Activated T-cell treated with anti-CD3 and anti-CD28 coated beads for 24 hours (primary cell): ENCODE measurements around the gene NPPC.

Experiments
- DNase-seq: peaks from one replicate; pipeline ENCODE4 v3.0.0-alpha.2; 2020; ENCODE audit warnings: low read depth

The NPPC gene

DNA sequence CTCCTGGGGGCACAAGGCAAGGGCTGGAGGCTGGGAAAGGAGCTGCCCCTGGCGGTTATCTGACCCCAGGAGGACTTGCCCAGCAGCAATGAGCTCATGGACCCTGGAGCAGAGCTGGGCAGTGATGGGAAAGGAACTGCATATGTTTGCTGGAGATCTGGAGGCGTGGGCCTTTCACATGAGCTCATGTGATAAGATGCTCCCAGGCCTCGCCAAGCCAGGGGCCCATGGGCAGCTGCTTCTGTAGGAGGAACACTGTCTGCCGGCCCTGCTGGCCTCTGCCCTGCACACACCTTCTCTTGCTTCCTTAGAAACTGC is 9.0 kb upstream of the NPPC start:
- no peak for DNase-seq

DNA sequence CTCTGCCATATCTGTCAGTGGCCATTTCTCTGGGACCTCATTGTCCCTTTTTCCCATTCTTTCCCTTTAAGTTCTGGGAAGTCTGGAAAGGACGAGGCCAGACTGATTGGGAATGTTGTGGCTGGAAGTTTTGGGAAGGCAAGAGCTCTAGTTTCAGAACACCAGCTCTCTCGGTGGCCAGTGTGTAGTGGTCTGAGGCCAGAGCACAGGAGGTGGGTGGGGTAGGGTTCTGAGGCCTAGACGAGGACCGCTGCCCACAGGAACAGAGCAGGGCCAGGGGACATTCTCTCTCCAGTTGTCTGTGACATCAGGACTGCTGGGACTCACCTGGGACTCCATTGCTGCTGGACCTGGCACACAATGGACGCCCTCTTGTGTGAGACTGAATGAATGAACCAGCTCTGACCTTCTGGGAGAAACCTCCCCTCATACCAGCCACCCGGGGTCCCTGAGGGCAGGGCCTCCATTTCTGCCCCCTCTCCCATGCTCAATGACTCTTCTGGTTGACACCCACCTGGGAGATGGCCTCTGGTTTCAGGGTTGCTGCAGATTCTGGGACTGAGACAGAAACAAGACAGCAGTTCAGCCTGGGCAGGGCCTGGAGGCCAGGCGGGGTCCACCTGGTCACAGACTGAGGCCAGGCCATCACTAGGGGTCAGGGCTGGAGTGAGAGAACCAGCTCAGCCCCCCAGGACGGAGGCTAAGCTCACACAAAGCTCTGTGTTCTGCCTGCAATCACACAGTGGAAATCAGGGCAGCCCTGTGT is 8.4 kb upstream of the NPPC start:
- DNase-seq = no peak

DNA sequence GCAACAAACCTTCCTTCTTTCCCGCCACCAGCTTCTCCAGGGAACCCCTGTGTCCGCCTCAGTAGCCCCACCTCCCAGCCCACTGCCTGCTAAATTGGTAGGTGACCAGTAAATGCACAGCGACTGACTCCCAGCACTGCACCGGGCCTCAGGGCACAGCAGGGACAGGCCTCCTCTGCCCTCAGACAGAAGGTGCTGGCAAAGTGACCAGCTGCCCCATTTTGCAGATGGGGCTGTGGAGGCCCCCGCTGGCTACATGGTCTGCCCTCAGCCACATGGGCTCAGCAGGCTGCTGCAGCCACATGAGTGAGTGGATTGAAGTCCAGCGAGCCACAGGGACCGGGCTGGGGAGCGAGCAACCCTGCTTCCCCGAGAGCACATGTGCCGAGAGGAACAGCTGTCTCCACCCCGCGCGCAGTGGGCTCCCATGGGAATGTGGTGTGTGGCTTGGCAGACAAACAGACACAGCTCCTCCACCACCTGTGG is 7.8 kb upstream of the NPPC start:
- DNase-seq = no peak

DNA sequence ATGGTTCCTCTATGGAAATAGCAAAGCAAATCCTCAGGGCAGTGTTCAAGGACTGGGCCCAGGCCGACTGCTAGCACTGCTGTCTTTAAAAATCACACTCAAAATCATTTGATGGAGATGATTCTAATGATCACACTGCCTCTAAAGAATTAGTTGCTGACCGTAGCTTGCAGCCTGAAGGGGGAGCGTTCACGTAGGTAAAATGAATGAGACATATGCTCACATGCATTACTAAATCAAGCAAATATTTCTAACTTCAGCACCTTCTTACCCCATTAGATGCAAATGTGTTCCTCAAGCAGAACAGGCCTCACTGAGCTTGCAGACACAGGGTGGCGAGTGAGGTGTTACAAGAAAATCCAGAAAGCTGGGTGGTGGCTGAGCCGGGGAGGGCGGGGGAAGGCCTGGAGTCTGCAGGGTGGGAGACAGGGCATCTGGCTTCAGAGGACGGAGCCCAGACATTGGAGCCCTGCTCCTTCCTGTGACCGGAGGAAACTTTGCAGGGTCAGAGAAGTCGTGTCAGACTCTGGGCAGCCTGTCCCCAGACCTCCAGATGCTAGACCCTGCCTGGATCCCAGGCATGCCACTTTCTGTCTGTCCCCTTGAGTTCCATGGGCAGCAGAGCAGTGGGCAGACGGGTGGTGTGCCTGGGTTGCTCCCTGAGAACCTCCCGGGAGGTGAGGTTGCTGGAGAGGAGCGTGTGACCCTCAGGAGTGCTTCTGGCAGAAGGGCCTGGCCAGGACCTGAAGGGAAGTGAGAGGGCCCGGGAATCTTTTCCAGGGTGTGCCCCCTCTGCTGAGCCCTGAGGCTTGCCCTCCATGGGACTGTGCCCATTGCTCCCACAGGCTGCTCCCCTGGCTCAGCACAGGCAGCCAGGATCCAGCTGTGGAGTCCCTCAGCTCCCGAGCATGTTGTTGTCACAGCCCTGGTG is 7.1 kb upstream of the NPPC start:
- no peak for DNase-seq

DNA sequence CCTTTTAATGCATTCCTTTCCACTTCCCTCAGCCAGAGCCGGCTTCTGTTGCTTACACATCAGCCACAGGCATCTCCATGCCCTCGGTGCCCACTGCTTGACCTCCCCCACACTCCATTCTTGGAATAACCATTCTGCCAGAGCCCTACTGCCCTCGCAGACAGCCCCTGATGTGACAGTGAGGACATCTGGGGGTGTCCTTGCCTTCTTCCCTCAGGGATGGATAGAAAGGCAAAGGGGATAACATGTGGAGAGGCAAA is 6.4 kb upstream of the NPPC start:
- DNase-seq = no peak

DNA sequence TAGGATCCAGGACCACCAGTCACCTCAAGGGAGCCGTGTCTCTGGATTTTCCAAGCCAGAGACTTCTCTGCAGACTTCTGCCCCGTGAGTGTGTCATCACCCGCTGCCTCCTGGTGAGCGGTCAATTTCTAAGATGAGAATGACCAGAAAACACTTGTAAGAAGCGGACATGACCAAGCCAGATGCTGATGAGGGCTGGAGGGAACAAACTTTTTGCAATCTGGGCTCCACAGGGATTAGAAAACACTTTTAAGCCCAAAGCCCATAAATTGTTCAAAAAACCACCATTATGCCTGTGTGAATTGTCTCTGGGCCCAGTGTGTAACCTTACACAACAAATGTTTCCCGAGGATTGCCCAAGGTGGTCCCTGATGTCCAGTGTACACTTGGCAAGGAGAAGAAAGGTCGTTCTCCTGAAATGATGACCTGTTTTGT is 5.3 kb upstream of the NPPC start:
- DNase-seq = no peak

DNA sequence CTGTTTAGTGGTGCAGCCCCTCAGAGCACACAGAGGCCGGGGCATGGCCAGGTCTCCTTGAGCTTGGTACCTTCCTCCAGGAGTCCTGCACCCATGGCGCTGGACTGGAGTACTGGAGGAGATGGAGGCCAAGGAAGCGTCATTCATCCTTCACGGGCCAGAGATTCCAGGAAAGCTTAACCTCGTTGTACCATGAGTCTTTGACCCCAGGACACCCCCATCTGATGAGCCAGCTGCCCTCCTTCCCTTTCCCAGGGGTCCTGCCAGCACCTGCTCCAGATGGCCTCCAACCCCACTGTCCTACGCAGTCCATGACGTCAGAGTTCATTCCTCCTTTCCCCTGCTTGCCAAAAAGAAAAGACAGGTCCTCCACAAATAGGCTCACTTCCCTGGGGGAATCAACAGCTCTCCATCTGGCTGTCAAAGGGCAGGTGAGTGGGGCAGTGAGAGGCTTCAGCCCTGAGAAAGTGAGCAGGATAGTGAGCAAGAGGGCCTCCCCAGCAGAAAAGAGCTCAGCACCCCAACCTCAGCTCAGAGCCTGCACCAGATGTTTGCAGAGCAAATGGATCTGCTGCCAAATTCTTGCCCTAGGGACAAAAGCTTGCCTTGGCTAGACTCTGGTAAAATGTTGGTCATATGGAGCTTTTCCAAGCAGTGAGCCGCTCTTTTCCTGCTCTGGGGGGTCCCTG is 4.5 kb upstream of the NPPC start:
- DNase-seq = no peak

DNA sequence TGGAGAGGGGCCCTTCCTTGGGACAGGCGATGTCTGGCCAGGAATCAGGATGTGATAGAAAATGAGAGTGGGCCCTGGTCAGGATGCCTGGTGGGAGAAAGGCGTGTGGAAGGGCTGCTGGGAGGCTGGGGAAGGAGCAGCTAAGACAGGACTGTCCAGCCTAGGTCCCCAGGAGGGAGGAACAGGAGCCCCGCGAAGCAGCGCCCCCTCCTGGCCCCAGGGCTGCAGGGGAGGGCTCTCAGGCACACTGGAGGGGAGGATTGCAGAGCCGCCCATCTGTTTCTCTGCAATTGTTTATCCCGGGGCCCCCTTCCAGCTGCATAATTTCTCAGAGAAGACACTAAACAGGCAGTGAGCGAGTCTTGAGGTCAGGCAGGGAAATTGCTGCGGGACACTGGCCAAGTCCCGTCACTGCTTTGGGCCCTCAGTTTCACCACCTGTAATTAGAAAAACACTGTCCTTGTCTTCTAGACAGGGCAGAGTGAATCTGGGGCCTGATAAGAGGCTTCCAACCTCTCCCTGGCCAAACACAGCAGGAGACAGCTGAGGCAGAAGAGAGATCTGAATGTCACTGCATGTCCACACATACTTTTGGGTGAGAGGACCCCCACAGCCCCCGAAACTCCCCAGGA is 3.9 kb upstream of the NPPC start:
- no peak for DNase-seq

DNA sequence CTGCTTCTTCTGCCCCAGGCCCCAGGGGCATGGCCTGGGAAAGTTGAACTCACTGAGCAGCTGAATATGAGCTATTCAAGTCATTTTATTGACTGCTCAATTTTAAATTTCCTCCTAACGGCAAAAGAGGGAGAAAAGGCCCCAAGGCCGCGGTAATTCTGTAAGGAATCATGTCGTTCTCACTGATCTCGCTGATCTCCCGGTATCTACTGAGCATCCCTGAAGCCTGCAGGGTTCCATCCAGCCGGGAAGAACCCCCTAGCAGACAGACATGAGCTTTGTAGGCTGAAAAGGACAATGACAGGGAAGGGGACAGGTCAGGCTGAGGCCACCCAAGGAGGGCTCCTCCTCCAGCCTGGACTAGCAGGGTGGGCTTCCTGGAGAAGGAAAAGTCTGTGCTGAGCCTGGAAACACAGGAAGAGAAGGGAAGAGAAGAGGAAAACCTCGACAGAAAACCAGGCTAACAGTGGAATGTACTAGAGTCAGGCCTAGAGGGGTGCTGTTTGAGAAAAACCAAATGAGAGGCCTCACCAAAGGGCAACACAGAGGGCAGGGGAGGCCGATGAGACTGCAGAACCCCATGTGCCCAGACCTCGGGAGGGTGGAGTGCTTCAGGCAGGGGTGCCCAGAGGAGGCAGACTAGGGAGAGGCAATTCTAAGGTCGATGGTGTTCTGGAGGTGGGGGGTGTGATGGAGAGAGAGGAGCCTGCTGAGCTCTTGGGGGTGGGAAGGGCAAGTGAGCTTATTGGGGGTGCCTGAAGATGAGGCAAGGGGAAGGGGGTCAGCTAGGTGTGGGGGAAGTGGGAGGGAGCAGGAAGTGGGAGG is 2.9 kb upstream of the NPPC start:
- no peak for DNase-seq

DNA sequence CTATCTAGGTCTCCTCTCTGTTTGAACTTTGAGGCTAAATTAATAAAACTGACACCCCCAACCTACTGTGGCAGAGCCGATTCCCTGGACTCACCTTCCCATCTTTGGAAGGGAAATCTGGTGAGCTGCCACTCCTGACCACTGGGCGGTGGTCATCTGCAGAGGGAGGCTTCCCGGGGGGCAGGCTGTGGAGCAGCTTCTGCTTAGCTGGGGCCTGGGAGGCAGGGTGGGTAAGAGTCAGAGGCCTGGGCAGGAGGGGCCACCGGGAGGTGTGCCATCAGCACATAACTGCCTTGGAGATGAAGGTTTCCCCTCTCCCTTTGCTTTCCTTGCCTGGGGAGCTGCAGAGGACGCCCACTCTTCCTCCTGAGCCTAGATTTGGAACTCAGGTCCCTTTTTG is 2.3 kb upstream of the NPPC start:
- DNase-seq = no peak

DNA sequence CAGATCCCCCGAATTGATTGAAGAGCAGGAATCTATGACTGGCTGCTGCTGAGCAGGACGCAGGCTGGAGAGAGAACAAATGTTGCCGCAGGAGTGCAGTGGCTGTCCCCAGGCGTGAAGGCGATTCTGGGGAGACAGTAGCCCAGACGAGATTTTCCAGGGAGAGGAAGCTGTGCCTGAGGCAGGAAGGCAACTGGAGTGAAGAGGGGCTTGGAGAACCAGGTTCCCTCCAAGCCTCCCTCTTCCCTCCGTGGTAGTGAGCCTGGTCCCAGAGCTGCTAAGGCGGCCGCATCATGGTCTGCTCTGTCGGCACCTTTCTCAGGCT is 1.3 kb upstream of the NPPC start:
- no peak for DNase-seq

DNA sequence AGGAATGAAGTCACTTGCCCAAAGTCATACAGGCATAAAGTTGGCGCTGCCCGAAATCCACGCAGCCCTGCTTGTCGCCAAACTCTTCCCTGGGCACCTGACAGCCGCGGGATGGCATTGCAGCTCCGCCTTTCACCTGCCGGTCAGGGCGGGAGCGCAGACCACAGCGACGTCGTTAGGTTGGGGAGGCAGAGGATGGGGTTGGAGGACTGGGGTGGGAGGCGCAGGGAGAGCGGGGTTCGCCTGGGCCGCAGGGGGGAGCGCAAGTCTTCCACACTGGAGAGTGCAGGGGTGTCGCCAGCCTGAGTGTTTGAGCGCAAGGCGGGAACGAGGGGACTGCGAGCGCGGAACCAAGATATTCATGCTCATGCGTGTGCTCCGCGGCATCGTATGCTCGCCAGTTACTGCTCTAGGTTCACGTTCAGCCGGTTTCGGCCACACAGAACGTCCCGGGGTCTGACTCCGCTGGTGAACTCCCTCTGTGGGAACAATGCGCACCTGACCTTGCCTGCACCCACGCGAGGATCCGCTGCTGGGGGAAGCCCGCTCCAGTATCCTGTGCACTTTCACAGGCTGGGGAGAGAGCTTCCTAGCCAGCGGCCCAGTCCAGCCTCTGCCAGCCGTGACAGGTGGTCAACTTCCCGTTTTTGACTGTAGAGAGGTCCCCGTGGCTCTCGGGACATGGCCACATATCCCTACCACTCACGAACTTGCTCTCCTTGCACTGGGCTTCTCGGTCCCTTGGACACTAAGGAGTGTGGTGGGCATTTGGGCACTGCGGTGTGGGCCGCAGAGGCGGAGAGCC is 767 bp upstream of the NPPC start:
- DNase-seq = no peak

DNA sequence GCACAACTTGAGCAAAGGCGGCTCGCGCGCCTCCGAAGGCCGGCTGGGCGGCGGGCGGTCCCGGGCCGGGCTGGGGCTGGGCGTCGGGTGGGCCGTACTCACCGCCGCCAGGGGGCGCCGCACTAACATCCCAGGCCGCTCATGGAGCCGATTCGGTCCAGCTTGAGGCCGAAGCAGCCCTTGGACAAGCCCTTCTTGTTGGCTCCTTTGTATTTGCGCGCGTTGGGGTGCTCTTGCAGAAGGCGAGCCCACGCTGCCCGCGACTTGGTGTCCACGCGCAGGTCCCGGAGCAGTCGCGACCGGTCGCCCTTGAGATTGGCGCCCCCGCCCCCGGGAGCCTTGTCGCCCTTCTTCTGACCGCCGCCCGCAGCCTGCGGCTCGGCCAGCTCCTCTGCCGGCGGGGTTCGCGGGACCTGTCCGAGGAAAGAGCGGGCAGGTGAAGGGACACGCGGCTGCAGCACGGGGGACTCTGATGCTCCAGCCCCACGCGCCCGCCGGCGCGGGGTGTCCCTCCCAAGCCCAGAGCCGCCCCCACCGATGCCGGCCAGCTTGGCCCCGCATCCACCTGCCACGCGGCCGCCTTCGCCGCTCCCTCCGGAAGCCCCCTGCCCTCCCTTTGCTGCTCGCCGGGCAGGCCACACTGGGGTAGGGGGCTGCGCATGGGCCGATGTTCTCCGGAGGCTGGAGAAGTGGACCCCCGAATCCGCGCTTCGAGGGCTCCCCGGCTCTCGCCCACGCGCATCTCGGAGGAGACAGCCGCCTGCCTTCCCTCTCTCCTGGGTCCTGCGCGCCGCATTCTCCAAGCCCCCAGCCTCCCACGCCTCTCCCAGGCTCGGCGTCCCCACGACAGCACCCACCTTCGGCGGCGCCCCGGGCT is 655 bp downstream of the NPPC start:
- DNase-seq = peak; percentile 51

DNA sequence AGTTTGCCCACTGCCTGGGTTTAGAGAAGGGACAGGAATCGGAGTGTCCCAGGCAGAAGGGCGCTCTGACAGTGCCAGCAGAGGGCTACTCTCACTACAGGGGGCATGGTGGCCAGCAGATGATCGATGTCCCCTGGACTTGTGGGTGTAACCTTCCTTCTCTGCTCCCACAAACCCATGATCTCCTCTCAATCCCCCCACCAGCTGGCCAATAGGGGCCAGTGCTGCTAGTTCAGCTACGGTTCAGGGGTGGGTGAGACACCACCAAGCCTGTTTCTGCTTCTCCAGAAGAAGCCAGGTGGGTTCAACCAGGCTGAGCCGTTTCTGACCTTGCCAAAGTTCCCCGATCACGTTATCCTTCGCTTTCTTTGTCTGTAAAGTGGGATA is 1.3 kb downstream of the NPPC start:
- no peak for DNase-seq

DNA sequence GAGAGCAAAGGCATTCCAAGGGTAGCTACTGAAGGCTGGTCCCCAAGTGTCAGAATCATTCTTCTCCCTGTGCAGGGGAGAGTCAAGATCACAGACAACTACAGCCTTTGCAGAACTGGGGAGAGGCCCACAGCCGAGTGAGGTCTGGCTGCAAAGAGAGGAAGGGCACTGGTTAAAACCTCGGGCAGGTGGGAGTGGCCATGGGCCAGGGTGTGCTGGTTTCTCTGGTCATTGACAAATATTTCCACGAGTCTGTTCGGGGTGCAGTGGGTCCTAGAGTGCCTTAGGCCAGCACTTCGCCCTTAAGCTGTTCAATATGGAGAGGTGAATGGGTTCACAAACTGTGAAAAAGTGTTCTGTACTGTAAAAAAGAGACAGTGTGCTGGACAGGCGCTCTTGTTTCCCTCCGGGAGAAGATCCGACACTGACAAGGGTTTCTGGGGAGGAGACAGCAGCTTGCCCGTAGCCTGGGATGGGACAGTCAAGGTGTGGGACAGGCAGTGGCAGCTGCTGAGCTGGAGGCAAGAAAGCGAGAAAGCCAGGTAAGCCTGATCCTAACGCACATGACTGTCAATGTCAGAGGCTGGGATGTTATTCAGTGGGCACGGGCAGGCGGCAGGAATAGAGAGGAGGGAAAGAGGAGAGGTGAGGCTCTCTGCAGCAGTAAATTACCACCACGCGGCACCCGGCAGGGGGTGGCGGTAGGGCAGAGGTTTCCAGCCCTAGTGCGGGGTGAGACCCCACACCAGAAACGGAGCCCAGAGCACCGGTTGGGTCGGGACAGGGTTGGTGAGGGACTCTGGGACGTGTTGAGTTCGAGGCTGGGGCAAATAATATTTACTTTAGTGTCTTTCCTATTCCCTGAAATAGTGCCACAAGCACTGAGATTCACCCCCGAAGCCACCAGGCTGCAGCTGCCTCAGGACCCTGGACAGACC is 2.0 kb downstream of the NPPC start:
- DNase-seq = no peak

DNA sequence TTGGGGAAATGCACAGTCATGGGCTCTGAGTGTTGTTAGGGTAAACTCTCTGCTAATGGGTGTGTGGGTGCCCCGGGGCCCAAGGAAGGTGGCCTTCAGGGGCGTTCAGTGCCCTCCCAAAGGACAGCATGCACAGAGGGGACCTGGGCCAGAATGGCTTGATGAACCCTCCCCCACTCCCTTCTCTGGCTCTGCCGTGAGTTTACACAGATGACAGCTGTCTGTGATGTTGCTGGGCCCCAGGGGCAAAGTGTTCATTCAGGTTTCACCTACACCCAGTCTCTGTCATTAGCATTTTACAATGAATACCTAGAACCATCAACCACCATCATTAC is 3.2 kb downstream of the NPPC start:
- DNase-seq = no peak

DNA sequence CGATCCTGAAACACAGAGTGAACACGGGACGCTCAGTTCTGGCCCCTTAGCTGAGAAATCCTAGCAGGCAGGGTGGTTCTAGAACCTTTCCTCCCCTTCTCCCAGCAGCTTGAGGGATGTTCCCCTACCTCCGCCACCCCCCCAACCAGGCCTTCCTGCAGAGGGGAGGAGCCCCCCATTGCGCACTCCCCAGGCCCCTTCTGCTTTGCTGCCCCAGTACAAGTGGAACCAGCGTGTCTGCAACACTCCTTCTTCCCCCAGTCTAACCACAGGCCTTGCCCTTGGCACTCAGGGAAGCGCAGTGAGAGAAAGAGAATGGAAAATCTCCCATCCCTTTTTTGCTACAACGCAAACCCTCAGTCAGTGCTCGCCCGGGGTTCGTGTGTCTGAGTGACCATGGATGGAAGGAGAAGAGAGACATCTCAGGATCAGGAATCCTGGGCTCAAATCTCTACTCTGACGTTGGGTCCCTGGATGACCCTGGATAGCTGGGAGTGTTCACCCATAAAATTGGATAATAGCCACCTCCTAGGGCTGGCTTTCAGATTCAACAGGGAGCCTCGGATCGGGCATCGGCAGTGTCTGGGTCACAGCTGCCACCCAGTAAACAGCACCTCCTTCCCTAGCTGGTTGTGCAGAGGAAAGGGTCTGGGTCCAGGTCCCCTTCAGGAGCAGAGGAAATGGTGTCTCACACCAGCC is 3.7 kb downstream of the NPPC start:
- no peak for DNase-seq

DNA sequence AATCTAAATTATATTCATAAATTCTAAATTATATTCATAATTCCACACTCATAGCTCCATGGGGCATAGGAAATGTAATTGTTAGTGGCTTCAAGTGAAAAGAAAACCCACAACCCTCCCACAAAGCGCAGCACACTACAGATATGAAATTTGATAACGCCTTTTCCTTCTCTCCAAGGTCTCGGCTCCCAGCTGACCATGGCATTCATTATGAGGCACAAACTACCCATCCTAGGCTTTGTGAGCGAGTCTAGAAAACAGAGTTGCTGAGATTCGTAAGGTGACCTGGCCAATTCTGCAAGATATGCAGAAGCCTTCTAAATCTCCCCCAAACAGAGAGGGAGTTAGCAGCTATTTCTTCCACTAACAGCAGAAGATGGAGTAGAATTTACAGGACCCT is 5.4 kb downstream of the NPPC start:
- DNase-seq = no peak
